HepG2 (cell line): ENCODE results near the gene IKBIP. TPM values are rescaled to one million over a fixed set of nuclear protein-coding genes. Genes with fewer than 3 reads are reported as not detected.

ENCODE experiments used
- ATAC-seq: fragments of 200-7000 bp; cut with Tn5 transposase; 3 replicates; pipeline ENCODE4 v1.9.1; 2020; ENCODE audit warnings: mild to moderate bottlenecking, moderate library complexity
- BruUV-seq: library from RNA; stranded (reverse); fragments of 400-500 nt; replicated peaks from 2 replicates; lab custom pipeline; 2021; lab: Mats Ljungman, UMichigan
- CTCF ChIA-PET: fragments of 300-600 bp; formaldehyde crosslinking; extraction: SDS; loops from one replicate; lab custom pipeline; 2021; ENCODE audit warnings: low total read pairs, inconsistent platforms, low intra/inter-chr PET ratio; lab: Yijun Ruan, JAX
- POLR2A ChIA-PET: fragments of 350-600 bp; sonication (Branson Sonifier 250); formaldehyde crosslinking; loops from one replicate; lab custom pipeline; 2020; ENCODE audit warnings: antibody characterized with exemption, inconsistent platforms; lab: Yijun Ruan, JAX
- DNase-seq: peaks from one replicate; pipeline ENCODE4 v3.0.0-alpha.2; 2015; ENCODE audit warnings: low spot score
- FAIRE-seq: peaks from 3 replicates; lab custom pipeline; 2011; peaks lifted over from hg19 to GRCh38; lab: Jason Lieb, UNC
- H2AFZ ChIP-seq: one replicate; pipeline ENCODE4 v1.6.1; 2011; ENCODE audit warnings: low read length, inconsistent platforms
- H3K27ac ChIP-seq: fragments of 300-600 bp; 3 replicates; pipeline ENCODE4 v1.8.0; 2011; ENCODE audit warnings: mixed run types, mild to moderate bottlenecking, mixed read lengths, low read length, inconsistent platforms; ENCODE audit not compliant: insufficient read depth; ENCODE audit errors: extremely low read length
- H3K27me3 ChIP-seq, 2 experiments: fragments of 200-600 bp in 1 of 2; 2 replicates in 1 of 2; 3 replicates in 1 of 2; pipeline versions ENCODE4 v1.6.0 to v1.8.0; 2011; ENCODE audit warnings: low read length in 2 of 2, mild to moderate bottlenecking in 2 of 2, moderate library complexity in 2 of 2, inconsistent platforms in 1 of 2; ENCODE audit not compliant: insufficient read depth in 2 of 2, control insufficient read depth in 1 of 2
- H3K36me3 ChIP-seq, 2 experiments: fragments of 200-600 bp in 1 of 2; replicated peaks in 1 of 2; 2 replicates in 1 of 2; 3 replicates in 1 of 2; pipeline versions ENCODE4 v1.5.1 to v1.8.0; 2011; ENCODE audit warnings: low read length in 2 of 2, inconsistent platforms in 1 of 2; ENCODE audit not compliant: insufficient read depth in 2 of 2, control insufficient read depth in 1 of 2
- H3K4me1 ChIP-seq: 2 replicates; pipeline ENCODE4 v1.5.1; 2012; ENCODE audit warnings: low read length, inconsistent platforms; ENCODE audit not compliant: insufficient read depth
- H3K4me2 ChIP-seq: 2 replicates; pipeline ENCODE4 v1.6.0; 2011; ENCODE audit warnings: low read depth, low read length, inconsistent platforms
- H3K4me3 ChIP-seq, 3 experiments: fragments of 200-600 bp in 1 of 3; sonication (generic), shearing (Covaris generic) in 1 of 3; replicated peaks in 1 of 3; 2 replicates each; pipeline ENCODE4 v1.5.1; 2011 to 2016; ENCODE audit warnings: low read length in 3 of 3, inconsistent platforms in 2 of 3, low read depth in 2 of 3, mild to moderate bottlenecking in 2 of 3, control low read depth in 1 of 3, mixed read lengths in 1 of 3; ENCODE audit not compliant: insufficient read depth in 1 of 3
- H3K79me2 ChIP-seq: one replicate; pipeline ENCODE4 v1.6.1; 2011; ENCODE audit warnings: low read length, inconsistent platforms; ENCODE audit not compliant: insufficient read depth
- H3K9ac ChIP-seq: 2 replicates; pipeline ENCODE4 v1.6.0; 2011; ENCODE audit warnings: mild to moderate bottlenecking, low read depth, low read length, inconsistent platforms; ENCODE audit not compliant: insufficient read depth
- H3K9me3 ChIP-seq: 2 replicates; pipeline ENCODE4 v1.5.1; 2012; ENCODE audit warnings: mild to moderate bottlenecking, low read length
- H4K20me1 ChIP-seq: 2 replicates; pipeline ENCODE4 v1.6.0; 2011; ENCODE audit warnings: inconsistent platforms, mild to moderate bottlenecking, low read length, moderate library complexity; ENCODE audit not compliant: insufficient read depth
- GTF2F1 ChIP-seq: fragments of 150-350 bp; IDR thresholded peaks from 2 replicates; pipeline ENCODE4 v1.6.1; 2014; ENCODE audit warnings: low read length
- LCORL ChIP-seq, 2 experiments: fragments of 450-650 bp in 1 of 2; sonication (generic) in 1 of 2; formaldehyde crosslinking in 1 of 2; IDR thresholded peaks; 2 replicates each; pipeline versions ENCODE4 v1.5.0 to v1.6.1; 2017 to 2020; ENCODE audit warnings: antibody characterized with exemption in 1 of 2, missing genetic modification reagents in 1 of 2
- ZNF367 ChIP-seq: sonication (generic); formaldehyde crosslinking; IDR thresholded peaks from 2 replicates; pipeline ENCODE4 v1.4.0; 2020; ENCODE audit warnings: missing genetic modification reagents, borderline replicate concordance
- WGBS: methylation state at CpG from one replicate; pipeline ENCODE4 v1.1.6; 2017; ENCODE audit warnings: low lambda C conversion rate; 5-methylcytosine and 5-hydroxymethylcytosine counted together
- in situ Hi-C: cut with HindIII; loops from 2 replicates; pipeline ENCODE4 v1.10.0; 2017; ENCODE audit warnings: low pct_unique_long_range_greater_than_20kb; ENCODE audit not compliant: extremely low pct_ligation_motif_present
- intact Hi-C: fragments of 100-400 bp; cut with micrococcal nuclease; formaldehyde crosslinking; loops from one replicate; pipeline ENCODE4 v1.10.0; 2022; ENCODE audit not compliant: unreplicated experiment
- polyA plus RNA-seq, 8 experiments: library from polyadenylated mRNA; depleted of rRNA in 3 of 8; stranded (reverse) in 7 of 8; unstranded in 1 of 8; fragments of >200 nt; fragmentation: Illumina TruSeq in 4 of 8; extraction: Trizol in 4 of 8; gene quantifications; 2 replicates each; pipeline versions ENCODE4 v1.2.1 to v1.2.3, GENCODE V29; 2011 to 2016; ENCODE audit warnings: low read depth in 4 of 8, missing spikeins in 1 of 8, mixed read lengths in 1 of 8; ENCODE audit not compliant: insufficient read depth in 1 of 8
- total RNA-seq, 5 experiments: library from RNA; depleted of rRNA; stranded (reverse); fragments of >200 nt; fragmentation: Illumina TruSeq; extraction: Trizol; gene quantifications; 2 replicates each; pipeline ENCODE4 v1.2.3, GENCODE V29; 2016; ENCODE audit warnings: low read depth in 1 of 5
- TF ChIP-seq, protein P1 (sequence below): sonication (generic); formaldehyde crosslinking; IDR thresholded peaks from 2 replicates; pipeline ENCODE4 v1.4.0; 2020; ENCODE audit warnings: missing genetic modification reagents, borderline replicate concordance
- TF ChIP-seq, protein P2 (sequence below): sonication (generic); formaldehyde crosslinking; IDR thresholded peaks from 2 replicates; pipeline ENCODE4 v1.8.0; 2022; ENCODE audit warnings: missing genetic modification reagents, mild to moderate bottlenecking, moderate library complexity, borderline replicate concordance
- TF ChIP-seq, protein P3 (sequence below): sonication (generic); formaldehyde crosslinking; IDR thresholded peaks from 2 replicates; pipeline ENCODE4 v1.4.0; 2020; ENCODE audit warnings: low read depth, missing genetic modification reagents
- TF ChIP-seq, protein P4 (sequence below): sonication (generic); formaldehyde crosslinking; IDR thresholded peaks from 2 replicates; pipeline ENCODE4 v1.4.0; 2020; ENCODE audit warnings: missing genetic modification reagents, borderline replicate concordance

Gene IKBIP
- total and polyA plus RNA-seq, 2 of the 13 experiments (the other 11 are each of a cell fraction or from before 2014, with no cell fraction given), result 20.0 to 55.5 TPM

DNA sequence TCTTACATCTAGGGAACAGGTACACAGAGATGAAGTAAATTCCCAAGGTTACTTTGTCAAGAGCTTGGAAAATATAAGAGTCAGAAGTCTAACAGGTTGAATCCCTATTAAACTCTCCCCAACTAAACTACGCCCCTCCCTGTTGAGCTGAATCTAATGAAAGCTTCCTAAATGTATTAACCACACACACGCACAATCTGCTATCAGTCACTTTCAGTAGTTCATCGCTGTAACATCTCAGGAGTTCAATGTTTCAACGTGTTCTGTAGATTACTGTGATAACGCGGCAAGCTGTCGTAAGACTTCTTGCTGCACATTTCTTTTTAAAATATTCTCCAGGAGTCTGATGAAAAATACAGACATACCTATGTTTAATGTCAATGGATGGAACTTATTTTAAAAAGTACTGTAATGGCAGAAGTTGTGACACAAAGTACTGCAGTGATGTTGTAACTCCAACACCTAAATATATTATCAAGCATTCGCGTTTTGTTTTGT, 51.7 kb downstream of the IKBIP start (continued):
- TF ChIP-seq, protein P1, sequence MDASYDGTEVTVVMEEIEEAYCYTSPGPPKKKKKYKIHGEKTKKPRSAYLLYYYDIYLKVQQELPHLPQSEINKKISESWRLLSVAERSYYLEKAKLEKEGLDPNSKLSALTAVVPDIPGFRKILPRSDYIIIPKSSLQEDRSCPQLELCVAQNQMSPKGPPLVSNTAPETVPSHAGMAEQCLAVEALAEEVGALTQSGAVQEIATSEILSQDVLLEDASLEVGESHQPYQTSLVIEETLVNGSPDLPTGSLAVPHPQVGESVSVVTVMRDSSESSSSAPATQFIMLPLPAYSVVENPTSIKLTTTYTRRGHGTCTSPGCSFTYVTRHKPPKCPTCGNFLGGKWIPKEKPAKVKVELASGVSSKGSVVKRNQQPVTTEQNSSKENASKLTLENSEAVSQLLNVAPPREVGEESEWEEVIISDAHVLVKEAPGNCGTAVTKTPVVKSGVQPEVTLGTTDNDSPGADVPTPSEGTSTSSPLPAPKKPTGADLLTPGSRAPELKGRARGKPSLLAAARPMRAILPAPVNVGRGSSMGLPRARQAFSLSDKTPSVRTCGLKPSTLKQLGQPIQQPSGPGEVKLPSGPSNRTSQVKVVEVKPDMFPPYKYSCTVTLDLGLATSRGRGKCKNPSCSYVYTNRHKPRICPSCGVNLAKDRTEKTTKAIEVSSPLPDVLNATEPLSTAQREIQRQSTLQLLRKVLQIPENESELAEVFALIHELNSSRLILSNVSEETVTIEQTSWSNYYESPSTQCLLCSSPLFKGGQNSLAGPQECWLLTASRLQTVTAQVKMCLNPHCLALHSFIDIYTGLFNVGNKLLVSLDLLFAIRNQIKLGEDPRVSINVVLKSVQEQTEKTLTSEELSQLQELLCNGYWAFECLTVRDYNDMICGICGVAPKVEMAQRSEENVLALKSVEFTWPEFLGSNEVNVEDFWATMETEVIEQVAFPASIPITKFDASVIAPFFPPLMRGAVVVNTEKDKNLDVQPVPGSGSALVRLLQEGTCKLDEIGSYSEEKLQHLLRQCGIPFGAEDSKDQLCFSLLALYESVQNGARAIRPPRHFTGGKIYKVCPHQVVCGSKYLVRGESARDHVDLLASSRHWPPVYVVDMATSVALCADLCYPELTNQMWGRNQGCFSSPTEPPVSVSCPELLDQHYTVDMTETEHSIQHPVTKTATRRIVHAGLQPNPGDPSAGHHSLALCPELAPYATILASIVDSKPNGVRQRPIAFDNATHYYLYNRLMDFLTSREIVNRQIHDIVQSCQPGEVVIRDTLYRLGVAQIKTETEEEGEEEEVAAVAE, result no peak

DNA sequence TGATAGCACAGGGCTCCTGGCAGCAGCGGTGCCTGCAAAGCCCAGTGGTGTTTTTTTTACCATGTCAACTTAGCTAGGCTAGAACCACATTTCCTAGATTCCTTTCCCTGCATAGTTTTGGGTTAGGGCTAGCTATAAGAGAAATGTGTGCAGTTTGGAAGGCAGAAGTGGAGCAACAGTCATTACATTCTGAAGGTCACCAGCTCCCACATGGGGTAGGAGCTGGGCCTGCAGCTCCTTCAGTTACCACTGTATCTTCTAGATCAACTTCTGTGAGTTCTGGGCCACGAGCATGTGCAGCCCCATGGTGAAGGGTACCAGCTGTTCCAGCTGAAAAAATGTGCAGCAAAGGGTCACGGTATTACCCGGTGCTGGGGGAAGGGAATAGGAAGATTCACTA, 53.4 kb downstream of the IKBIP start:
- Histone ChIP-seq H3K79me2 (peaks cover 27% of the 10 kb centered on the region), H3K36me3 (peaks cover under 1 to 3% of the 10 kb centered on the region in 2 experiments; a peak in 2 of 5 replicates), H3K4me1 (peaks cover 42% of the 10 kb centered on the region), H2AFZ (peak overlapping the region; percentile 37), H3K4me3 (peak overlapping the region in 1 of 3 experiments; percentile 11; a peak in 1 of 6 replicates), H3K27ac (no peak overlapping the region), H4K20me1 (peaks cover 19% of the 10 kb centered on the region), H3K9ac (0 out of 2 replicates have a peak overlapping the region, but pooled peaks have one; percentile 5), H3K4me2 (peak overlapping the region; percentile 43), H3K27me3 (no peaks in the 10 kb centered on the region; a peak in 1 of 5 replicates), H3K9me3 (no peaks in the 10 kb centered on the region)
- FAIRE-seq, result no peak
- WGBS, result 34% methylated on average over 4 of the region's 4 CpGs
- DNase-seq, result peak; percentile 31
- ChIA-PET CTCF (no interaction called here), POLR2A (interaction anchor here (1.0 to 1.2 kb wide), 2 partner anchors 13 to 24 kb away, joined by 3 to 4 read pairs; no protein-coding TSS in a partner anchor)
- ATAC-seq, result peak; percentile 13
- no TSS peak for BruUV-seq
- in situ Hi-C loops, result no loop called here
- intact Hi-C loops, result loop anchor here (1.0 to 5.0 kb wide), 3 partner anchors 13 to 89 kb away; partner anchors contain the start of gene TMPO
- no peak for TF ChIP-seq ZNF367 (CRISPR knock-in tag)
- TF ChIP-seq, protein P2, sequence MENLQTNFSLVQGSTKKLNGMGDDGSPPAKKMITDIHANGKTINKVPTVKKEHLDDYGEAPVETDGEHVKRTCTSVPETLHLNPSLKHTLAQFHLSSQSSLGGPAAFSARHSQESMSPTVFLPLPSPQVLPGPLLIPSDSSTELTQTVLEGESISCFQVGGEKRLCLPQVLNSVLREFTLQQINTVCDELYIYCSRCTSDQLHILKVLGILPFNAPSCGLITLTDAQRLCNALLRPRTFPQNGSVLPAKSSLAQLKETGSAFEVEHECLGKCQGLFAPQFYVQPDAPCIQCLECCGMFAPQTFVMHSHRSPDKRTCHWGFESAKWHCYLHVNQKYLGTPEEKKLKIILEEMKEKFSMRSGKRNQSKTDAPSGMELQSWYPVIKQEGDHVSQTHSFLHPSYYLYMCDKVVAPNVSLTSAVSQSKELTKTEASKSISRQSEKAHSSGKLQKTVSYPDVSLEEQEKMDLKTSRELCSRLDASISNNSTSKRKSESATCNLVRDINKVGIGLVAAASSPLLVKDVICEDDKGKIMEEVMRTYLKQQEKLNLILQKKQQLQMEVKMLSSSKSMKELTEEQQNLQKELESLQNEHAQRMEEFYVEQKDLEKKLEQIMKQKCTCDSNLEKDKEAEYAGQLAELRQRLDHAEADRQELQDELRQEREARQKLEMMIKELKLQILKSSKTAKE (CRISPR knock-in tag), result no peak
- no peak for TF ChIP-seq GTF2F1
- TF ChIP-seq, protein P3, sequence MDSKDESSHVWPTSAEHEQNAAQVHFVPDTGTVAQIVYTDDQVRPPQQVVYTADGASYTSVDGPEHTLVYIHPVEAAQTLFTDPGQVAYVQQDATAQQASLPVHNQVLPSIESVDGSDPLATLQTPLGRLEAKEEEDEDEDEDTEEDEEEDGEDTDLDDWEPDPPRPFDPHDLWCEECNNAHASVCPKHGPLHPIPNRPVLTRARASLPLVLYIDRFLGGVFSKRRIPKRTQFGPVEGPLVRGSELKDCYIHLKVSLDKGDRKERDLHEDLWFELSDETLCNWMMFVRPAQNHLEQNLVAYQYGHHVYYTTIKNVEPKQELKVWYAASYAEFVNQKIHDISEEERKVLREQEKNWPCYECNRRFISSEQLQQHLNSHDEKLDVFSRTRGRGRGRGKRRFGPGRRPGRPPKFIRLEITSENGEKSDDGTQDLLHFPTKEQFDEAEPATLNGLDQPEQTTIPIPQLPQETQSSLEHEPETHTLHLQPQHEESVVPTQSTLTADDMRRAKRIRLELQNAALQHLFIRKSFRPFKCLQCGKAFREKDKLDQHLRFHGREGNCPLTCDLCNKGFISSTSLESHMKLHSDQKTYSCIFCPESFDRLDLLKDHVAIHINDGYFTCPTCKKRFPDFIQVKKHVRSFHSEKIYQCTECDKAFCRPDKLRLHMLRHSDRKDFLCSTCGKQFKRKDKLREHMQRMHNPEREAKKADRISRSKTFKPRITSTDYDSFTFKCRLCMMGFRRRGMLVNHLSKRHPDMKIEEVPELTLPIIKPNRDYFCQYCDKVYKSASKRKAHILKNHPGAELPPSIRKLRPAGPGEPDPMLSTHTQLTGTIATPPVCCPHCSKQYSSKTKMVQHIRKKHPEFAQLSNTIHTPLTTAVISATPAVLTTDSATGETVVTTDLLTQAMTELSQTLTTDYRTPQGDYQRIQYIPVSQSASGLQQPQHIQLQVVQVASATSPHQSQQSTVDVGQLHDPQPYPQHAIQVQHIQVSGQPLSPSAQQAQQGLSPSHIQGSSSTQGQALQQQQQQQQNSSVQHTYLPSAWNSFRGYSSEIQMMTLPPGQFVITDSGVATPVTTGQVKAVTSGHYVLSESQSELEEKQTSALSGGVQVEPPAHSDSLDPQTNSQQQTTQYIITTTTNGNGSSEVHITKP (CRISPR knock-in tag), result no peak
- no peak for TF ChIP-seq LCORL (IDR thresholded peaks at IDR 0.05)
- TF ChIP-seq LCORL (CRISPR knock-in tag; IDR thresholded peaks at IDR 0.05), result no peak
- TF ChIP-seq, protein P4, sequence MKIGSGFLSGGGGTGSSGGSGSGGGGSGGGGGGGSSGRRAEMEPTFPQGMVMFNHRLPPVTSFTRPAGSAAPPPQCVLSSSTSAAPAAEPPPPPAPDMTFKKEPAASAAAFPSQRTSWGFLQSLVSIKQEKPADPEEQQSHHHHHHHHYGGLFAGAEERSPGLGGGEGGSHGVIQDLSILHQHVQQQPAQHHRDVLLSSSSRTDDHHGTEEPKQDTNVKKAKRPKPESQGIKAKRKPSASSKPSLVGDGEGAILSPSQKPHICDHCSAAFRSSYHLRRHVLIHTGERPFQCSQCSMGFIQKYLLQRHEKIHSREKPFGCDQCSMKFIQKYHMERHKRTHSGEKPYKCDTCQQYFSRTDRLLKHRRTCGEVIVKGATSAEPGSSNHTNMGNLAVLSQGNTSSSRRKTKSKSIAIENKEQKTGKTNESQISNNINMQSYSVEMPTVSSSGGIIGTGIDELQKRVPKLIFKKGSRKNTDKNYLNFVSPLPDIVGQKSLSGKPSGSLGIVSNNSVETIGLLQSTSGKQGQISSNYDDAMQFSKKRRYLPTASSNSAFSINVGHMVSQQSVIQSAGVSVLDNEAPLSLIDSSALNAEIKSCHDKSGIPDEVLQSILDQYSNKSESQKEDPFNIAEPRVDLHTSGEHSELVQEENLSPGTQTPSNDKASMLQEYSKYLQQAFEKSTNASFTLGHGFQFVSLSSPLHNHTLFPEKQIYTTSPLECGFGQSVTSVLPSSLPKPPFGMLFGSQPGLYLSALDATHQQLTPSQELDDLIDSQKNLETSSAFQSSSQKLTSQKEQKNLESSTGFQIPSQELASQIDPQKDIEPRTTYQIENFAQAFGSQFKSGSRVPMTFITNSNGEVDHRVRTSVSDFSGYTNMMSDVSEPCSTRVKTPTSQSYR (CRISPR knock-in tag), result no peak
